ENCODE data around the gene PIERCE2.

GRCh38 chr15:55381595-55381994 is 26.7 kb upstream of the PIERCE2 start:
- TF ChIP-seq POLR2AphosphoS5 (IDR thresholded peaks at IDR 0.05; ENCODE audit: low read depth, low read length), result no peak
- no peak for TF ChIP-seq REST (IDR thresholded peaks at IDR 0.05; ENCODE audit: insufficient read depth in 1 of 2, low read depth in 2 of 2, low read length in 2 of 2)
- TF ChIP-seq TAF1 (IDR thresholded peaks at IDR 0.05; ENCODE audit: borderline replicate concordance, insufficient read depth, low read length), result no peak
- no peak for TF ChIP-seq SIN3A (IDR thresholded peaks at IDR 0.05; ENCODE audit: borderline replicate concordance, insufficient read depth, low read length)
- no peak for TF ChIP-seq FOXP2 (optimal IDR thresholded peaks at IDR 0.05; ENCODE audit: borderline replicate concordance, extremely low read depth, extremely low read length, insufficient read depth)
